MCF 10A (cell line): ENCODE data around the gene CRYBG1. TPM values are rescaled to one million over a fixed set of nuclear protein-coding genes. Genes with fewer than 3 reads are reported as not detected.
A peak's percentile ranks its signal among the peaks of the same experiment; 100 is the strongest.

Source experiments
- BruUV-seq: library from RNA; stranded (reverse); fragments of 400-500 nt; replicated peaks from 2 replicates; lab custom pipeline; 2021; lab: Mats Ljungman, UMichigan
- CTCF ChIA-PET: fragments of 300-600 bp; sonication (Branson Sonifier 250); formaldehyde crosslinking; extraction: SDS; loops from one replicate; lab custom pipeline; 2021; ENCODE audit warnings: antibody characterized with exemption, inconsistent platforms; lab: Yijun Ruan, JAX
- POLR2A ChIA-PET: fragments of 300-600, 350-650 bp; sonication (Branson Sonifier 250); formaldehyde crosslinking; extraction: SDS; loops from one replicate; lab custom pipeline; 2020; ENCODE audit warnings: antibody characterized with exemption, inconsistent platforms; lab: Yijun Ruan, JAX
- DNase-seq: peaks from one replicate; pipeline ENCODE4 v3.0.0-alpha.2; 2018; ENCODE audit not compliant: unreplicated experiment
- H3K27ac Mint-ChIP-seq: one replicate; pipeline ENCODE4 v1.8.0; 2022; ENCODE audit warnings: mild to moderate bottlenecking, low read depth, mixed read lengths; ENCODE audit not compliant: unreplicated experiment
- H3K27me3 Mint-ChIP-seq: one replicate; pipeline ENCODE4 v1.8.0; 2022; ENCODE audit warnings: mixed read lengths; ENCODE audit not compliant: insufficient read depth, unreplicated experiment
- H3K36me3 Mint-ChIP-seq: one replicate; pipeline ENCODE4 v1.8.0; 2022; ENCODE audit warnings: mild to moderate bottlenecking, moderate library complexity, mixed read lengths; ENCODE audit not compliant: insufficient read depth, unreplicated experiment
- H3K4me1 Mint-ChIP-seq: one replicate; pipeline ENCODE4 v1.8.0; 2022; ENCODE audit warnings: mixed read lengths; ENCODE audit not compliant: insufficient read depth, unreplicated experiment
- H3K4me3 Mint-ChIP-seq: one replicate; pipeline ENCODE4 v1.8.0; 2022; ENCODE audit warnings: mild to moderate bottlenecking, moderate library complexity, mixed read lengths; ENCODE audit not compliant: unreplicated experiment
- H3K9me3 Mint-ChIP-seq: one replicate; pipeline ENCODE4 v1.8.0; 2022; ENCODE audit warnings: mixed read lengths; ENCODE audit not compliant: unreplicated experiment
- intact Hi-C: fragments of 100-400 bp; cut with micrococcal nuclease; formaldehyde crosslinking; loops from 2 replicates; pipeline ENCODE4 v1.14.1; 2022
- total RNA-seq: library from RNA; stranded (reverse); gene quantifications from 2 replicates; pipeline ENCODE4 v1.2.3, GENCODE V29; 2022
- TF ChIP-seq, protein P1 (sequence below): fragments of 200-600 bp; IDR thresholded peaks from one replicate; pipeline ENCODE4 v1.8.0; 2022; ENCODE audit warnings: antibody characterized with exemption, mild to moderate bottlenecking; ENCODE audit not compliant: unreplicated experiment

CRYBG1 gene
- total RNA-seq, 1 experiment from 2014 or later: 45.3 TPM

DNA sequence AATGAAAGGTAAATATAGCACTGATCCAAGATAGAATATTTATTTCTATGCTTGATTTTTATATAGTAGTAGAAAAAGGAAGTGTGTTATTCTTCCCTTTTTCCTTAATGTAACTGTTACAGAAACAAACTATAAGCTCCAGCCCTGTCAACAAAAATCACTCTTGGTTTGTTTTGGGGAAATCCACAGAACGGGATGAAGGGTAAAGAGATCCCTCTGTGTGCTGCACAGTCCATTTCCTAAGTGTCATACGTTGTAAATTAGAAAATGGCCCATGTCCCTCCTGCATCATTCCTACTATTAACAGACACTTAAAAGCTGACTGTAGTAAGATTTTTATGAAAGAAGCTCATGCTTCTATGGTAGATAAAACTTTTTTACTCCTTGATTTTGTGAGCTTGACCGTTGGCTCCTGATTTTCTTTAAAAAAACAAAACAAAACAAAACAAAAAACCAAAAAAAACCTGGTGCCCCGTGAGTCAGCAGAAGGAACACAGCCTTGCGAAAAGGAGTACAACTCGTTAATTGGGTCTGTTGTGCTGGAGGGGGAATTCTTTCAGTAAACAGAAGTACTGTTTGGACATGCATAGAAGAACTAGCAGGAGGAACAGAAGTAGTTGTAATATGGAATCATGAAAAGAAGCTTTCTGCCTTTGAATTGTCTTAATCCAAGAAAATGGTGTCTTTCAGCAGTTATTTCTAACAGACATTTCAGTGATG, 201.3 kb downstream of the CRYBG1 start:
- Mint-ChIP-seq H3K27me3 (no peaks in the 10 kb centered on the region), H3K4me1 (peaks cover 26% of the 10 kb centered on the region), H3K27ac (peak overlapping the region; percentile 86), H3K36me3 (peaks cover 72% of the 10 kb centered on the region), H3K9me3 (no peaks in the 10 kb centered on the region), H3K4me3 (no peak overlapping the region)
- peak; percentile 67 for DNase-seq
- intact Hi-C loops: loop anchor here (10.0 kb wide), 1 partner anchor 123 kb away; no protein-coding TSS in a partner anchor
- TF ChIP-seq, protein P1, sequence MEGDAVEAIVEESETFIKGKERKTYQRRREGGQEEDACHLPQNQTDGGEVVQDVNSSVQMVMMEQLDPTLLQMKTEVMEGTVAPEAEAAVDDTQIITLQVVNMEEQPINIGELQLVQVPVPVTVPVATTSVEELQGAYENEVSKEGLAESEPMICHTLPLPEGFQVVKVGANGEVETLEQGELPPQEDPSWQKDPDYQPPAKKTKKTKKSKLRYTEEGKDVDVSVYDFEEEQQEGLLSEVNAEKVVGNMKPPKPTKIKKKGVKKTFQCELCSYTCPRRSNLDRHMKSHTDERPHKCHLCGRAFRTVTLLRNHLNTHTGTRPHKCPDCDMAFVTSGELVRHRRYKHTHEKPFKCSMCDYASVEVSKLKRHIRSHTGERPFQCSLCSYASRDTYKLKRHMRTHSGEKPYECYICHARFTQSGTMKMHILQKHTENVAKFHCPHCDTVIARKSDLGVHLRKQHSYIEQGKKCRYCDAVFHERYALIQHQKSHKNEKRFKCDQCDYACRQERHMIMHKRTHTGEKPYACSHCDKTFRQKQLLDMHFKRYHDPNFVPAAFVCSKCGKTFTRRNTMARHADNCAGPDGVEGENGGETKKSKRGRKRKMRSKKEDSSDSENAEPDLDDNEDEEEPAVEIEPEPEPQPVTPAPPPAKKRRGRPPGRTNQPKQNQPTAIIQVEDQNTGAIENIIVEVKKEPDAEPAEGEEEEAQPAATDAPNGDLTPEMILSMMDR: no peak
- CTCF ChIA-PET: interaction anchor here (0.6 to 21.3 kb wide), 13 partner anchors 11 to 1419 kb away, joined by 3 to 404 read pairs (median 4); no protein-coding TSS in a partner anchor
- POLR2A ChIA-PET: interaction anchor here (0.6 to 6.6 kb wide), 24 partner anchors 8 to 436 kb away, joined by 3 to 152 read pairs (median 5); partner anchors contain the start of gene ATG5
- BruUV-seq: no TSS peak

DNA sequence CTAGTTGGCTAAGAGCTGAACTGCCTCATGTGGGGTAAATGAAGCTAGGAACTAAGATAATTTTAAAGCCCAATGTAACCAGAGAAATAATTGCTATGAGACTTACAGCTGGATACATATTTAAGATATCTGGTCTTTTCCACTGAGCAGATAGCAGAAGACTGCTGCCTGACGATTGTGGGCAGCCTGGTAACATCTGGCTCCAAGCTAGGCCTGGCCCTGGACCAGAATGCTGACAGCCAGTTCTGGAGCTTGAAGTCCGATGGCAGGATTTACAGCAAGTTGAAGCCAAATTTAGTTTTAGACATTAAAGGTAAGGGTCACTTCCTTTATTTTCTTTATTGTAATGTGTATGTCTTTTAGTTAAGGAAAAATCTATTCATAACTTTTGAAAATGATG, 203.1 kb downstream of the CRYBG1 start:
- BruUV-seq: no TSS peak
- TF ChIP-seq, protein P1: no peak
- Mint-ChIP-seq H3K27me3 (no peaks in the 10 kb centered on the region), H3K9me3 (no peaks in the 10 kb centered on the region), H3K36me3 (peaks cover 66% of the 10 kb centered on the region), H3K4me3 (no peak overlapping the region), H3K27ac (peak overlapping the region; percentile 86), H3K4me1 (peaks cover 22% of the 10 kb centered on the region)
- intact Hi-C loops: loop anchor here (10.0 kb wide), 1 partner anchor 121 kb away; no protein-coding TSS in a partner anchor
- POLR2A ChIA-PET: interaction anchor here (0.6 to 6.6 kb wide), 11 partner anchors 9 to 124 kb away, joined by 3 to 152 read pairs (median 7); no protein-coding TSS in a partner anchor
- no peak for DNase-seq
- CTCF ChIA-PET: interaction anchor here (0.6 to 21.3 kb wide), 10 partner anchors 19 to 416 kb away, joined by 3 to 404 read pairs (median 4); partner anchors contain the start of gene CRYBG1

DNA sequence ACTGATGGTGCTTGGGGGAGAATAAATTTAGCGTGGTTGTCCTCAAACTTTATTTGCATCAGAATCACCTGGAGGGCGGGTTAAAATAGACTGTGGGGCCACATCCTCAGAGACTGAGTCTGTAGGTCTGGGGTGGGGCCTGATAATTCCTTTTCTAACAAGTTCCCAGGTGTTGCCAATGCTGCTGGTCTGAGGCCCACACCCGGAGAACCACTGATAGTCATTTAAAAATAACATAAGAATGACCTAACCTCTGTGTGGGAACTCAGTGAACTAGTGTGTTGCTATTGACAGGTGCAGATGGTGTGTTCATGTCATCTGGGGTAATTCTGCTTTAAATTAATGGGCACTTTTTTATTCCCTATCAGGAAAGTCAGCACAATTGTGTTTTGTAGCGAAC, 204.0 kb downstream of the CRYBG1 start:
- DNase-seq: no peak
- ChIA-PET CTCF (interaction anchor here (0.7 to 21.3 kb wide), 6 partner anchors 9 to 409 kb away, joined by 3 to 404 read pairs (median 22); partner anchors contain the start of gene CRYBG1), POLR2A (interaction anchor here (0.9 to 6.6 kb wide), 3 partner anchors 52 to 124 kb away, joined by 3 to 152 read pairs (median 3); no protein-coding TSS in a partner anchor)
- Mint-ChIP-seq H3K4me1 (peaks cover 23% of the 10 kb centered on the region), H3K4me3 (no peak overlapping the region), H3K27me3 (no peaks in the 10 kb centered on the region), H3K36me3 (peaks cover 66% of the 10 kb centered on the region), H3K9me3 (no peaks in the 10 kb centered on the region), H3K27ac (peak overlapping the region; percentile 30)
- BruUV-seq: no TSS peak
- intact Hi-C loops: loop anchor here (10.0 kb wide), 1 partner anchor 120 kb away; no protein-coding TSS in a partner anchor
- TF ChIP-seq, protein P1: no peak

DNA sequence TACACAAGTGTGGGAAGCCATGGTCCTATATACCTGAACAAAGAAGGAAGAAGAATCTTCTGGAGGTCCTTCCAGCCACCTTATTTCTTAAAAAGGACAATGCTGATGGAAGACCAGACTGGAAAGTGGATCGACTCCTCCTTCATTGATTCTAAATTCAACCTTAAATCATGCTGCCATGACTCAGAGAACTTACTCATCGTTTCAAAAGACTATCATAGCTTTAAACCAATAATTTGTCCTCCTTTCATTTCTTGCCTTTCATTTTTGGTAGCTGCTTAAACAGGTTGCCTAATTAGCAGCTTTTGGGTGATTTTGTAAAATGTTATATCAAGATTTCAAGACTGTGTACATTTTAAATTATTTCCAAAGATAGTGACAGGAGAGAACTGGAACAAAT, 208.0 kb downstream of the CRYBG1 start:
- Mint-ChIP-seq H3K27ac (peak overlapping the region; percentile 73), H3K9me3 (no peaks in the 10 kb centered on the region), H3K27me3 (no peaks in the 10 kb centered on the region), H3K36me3 (peaks cover 83% of the 10 kb centered on the region), H3K4me3 (no peak overlapping the region), H3K4me1 (peaks cover 7% of the 10 kb centered on the region)
- POLR2A ChIA-PET: interaction anchor here (0.7 to 0.9 kb wide), 3 partner anchors 13 to 118 kb away, joined by 3 read pairs; no protein-coding TSS in a partner anchor
- CTCF ChIA-PET: interaction anchor here (0.6 to 21.3 kb wide), 4 partner anchors 10 to 122 kb away, joined by 3 to 404 read pairs (median 4); no protein-coding TSS in a partner anchor
- no TSS peak for BruUV-seq
- intact Hi-C loops: loop anchor here (10.0 kb wide), 1 partner anchor 116 kb away; no protein-coding TSS in a partner anchor
- TF ChIP-seq, protein P1: no peak
- no peak for DNase-seq
